HepG2 (cell line): ENCODE measurements around the gene TBC1D24. TPM values are rescaled to one million over a fixed set of nuclear protein-coding genes. Genes with fewer than 3 reads are reported as not detected.

Experiments used
- ELF1 ChIP-seq: sonication (generic); formaldehyde crosslinking; IDR thresholded peaks from 2 replicates; pipeline ENCODE4 v1.4.0; 2020; ENCODE audit warnings: missing genetic modification reagents
- GABPA ChIP-seq, 2 experiments: IDR thresholded peaks; 2 replicates each; pipeline ENCODE4 v1.6.1; 2011 to 2016; ENCODE audit warnings: low read depth in 2 of 2, low read length in 1 of 2, missing biosample characterization in 1 of 2, missing genetic modification characterization in 1 of 2
- NCOR1 ChIP-seq: fragments of 200-600 bp; sonication (generic); IDR thresholded peaks from 2 replicates; pipeline ENCODE4 v1.7.0; 2017; ENCODE audit warnings: antibody characterized with exemption, low read length, borderline replicate concordance
- SALL1 ChIP-seq: sonication (generic); formaldehyde crosslinking; IDR thresholded peaks from 2 replicates; pipeline ENCODE4 v1.8.0; 2022; ENCODE audit warnings: mild to moderate bottlenecking, missing genetic modification reagents
- SNAPC2 ChIP-seq: sonication (generic); formaldehyde crosslinking; IDR thresholded peaks from 2 replicates; pipeline ENCODE4 v1.8.1; 2022; ENCODE audit warnings: mild to moderate bottlenecking, missing genetic modification reagents
- SP5 ChIP-seq: IDR thresholded peaks from 2 replicates; pipeline ENCODE4 v1.6.1; 2016; ENCODE audit warnings: low read depth, borderline replicate concordance
- TARDBP ChIP-seq: sonication (generic); formaldehyde crosslinking; IDR thresholded peaks from 2 replicates; pipeline ENCODE4 v1.8.0; 2022; ENCODE audit warnings: mild to moderate bottlenecking, missing genetic modification reagents
- ZBTB26 ChIP-seq: IDR thresholded peaks from 2 replicates; pipeline ENCODE4 v1.6.1; 2016; ENCODE audit warnings: missing compliant biosample characterization, missing genetic modification reagents, borderline replicate concordance
- ZC3H13 ChIP-seq: sonication (generic); formaldehyde crosslinking; IDR thresholded peaks from 2 replicates; pipeline ENCODE4 v1.8.1; 2023; ENCODE audit warnings: mild to moderate bottlenecking, missing genetic modification reagents, moderate library complexity
- ZEB1 ChIP-seq: IDR thresholded peaks from 2 replicates; pipeline ENCODE4 v1.6.1; 2012; ENCODE audit warnings: mild to moderate bottlenecking, low read depth, inconsistent platforms; ENCODE audit not compliant: insufficient replicate concordance
- ZFX ChIP-seq: sonication (generic); formaldehyde crosslinking; IDR thresholded peaks from 2 replicates; pipeline ENCODE4 v1.4.0; 2020; ENCODE audit warnings: mild to moderate bottlenecking, low read depth, missing genetic modification reagents, moderate library complexity
- ZNF224 ChIP-seq: sonication (generic); formaldehyde crosslinking; IDR thresholded peaks from 2 replicates; pipeline ENCODE4 v1.5.0; 2020; ENCODE audit warnings: mild to moderate bottlenecking, missing genetic modification reagents
- ZNF225 ChIP-seq: sonication (generic); formaldehyde crosslinking; IDR thresholded peaks from 2 replicates; pipeline ENCODE4 v1.4.0; 2020; ENCODE audit warnings: mild to moderate bottlenecking, missing genetic modification reagents
- ZNF564 ChIP-seq: sonication (generic); formaldehyde crosslinking; IDR thresholded peaks from 2 replicates; pipeline ENCODE4 v1.8.1; 2023; ENCODE audit warnings: mild to moderate bottlenecking, missing genetic modification reagents
- polyA plus RNA-seq, 8 experiments: library from polyadenylated mRNA; depleted of rRNA in 3 of 8; stranded (reverse) in 7 of 8; unstranded in 1 of 8; fragments of >200 nt; fragmentation: Illumina TruSeq in 4 of 8; extraction: Trizol in 4 of 8; gene quantifications; 2 replicates each; pipeline versions ENCODE4 v1.2.1 to v1.2.3, GENCODE V29; 2011 to 2016; ENCODE audit warnings: low read depth in 4 of 8, missing spikeins in 1 of 8, mixed read lengths in 1 of 8; ENCODE audit not compliant: insufficient read depth in 1 of 8
- total RNA-seq, 5 experiments: library from RNA; depleted of rRNA; stranded (reverse); fragments of >200 nt; fragmentation: Illumina TruSeq; extraction: Trizol; gene quantifications; 2 replicates each; pipeline ENCODE4 v1.2.3, GENCODE V29; 2016; ENCODE audit warnings: low read depth in 1 of 5
- TF ChIP-seq, protein P1 (sequence below): sonication (generic); formaldehyde crosslinking; IDR thresholded peaks from 2 replicates; pipeline ENCODE4 v1.4.0; 2020; ENCODE audit warnings: missing genetic modification reagents
- TF ChIP-seq, protein P2 (sequence below): sonication (generic); formaldehyde crosslinking; conservative IDR thresholded peaks from 2 replicates; pipeline ENCODE4 v1.4.0; 2020; ENCODE audit warnings: mild to moderate bottlenecking, missing genetic modification reagents, moderate library complexity

TBC1D24 gene
- total and polyA plus RNA-seq, 2 of the 13 experiments (the other 11 are each of a cell fraction or from before 2014, with no cell fraction given), result 7.7 to 13.7 TPM

- TF ChIP-seq, protein P1, sequence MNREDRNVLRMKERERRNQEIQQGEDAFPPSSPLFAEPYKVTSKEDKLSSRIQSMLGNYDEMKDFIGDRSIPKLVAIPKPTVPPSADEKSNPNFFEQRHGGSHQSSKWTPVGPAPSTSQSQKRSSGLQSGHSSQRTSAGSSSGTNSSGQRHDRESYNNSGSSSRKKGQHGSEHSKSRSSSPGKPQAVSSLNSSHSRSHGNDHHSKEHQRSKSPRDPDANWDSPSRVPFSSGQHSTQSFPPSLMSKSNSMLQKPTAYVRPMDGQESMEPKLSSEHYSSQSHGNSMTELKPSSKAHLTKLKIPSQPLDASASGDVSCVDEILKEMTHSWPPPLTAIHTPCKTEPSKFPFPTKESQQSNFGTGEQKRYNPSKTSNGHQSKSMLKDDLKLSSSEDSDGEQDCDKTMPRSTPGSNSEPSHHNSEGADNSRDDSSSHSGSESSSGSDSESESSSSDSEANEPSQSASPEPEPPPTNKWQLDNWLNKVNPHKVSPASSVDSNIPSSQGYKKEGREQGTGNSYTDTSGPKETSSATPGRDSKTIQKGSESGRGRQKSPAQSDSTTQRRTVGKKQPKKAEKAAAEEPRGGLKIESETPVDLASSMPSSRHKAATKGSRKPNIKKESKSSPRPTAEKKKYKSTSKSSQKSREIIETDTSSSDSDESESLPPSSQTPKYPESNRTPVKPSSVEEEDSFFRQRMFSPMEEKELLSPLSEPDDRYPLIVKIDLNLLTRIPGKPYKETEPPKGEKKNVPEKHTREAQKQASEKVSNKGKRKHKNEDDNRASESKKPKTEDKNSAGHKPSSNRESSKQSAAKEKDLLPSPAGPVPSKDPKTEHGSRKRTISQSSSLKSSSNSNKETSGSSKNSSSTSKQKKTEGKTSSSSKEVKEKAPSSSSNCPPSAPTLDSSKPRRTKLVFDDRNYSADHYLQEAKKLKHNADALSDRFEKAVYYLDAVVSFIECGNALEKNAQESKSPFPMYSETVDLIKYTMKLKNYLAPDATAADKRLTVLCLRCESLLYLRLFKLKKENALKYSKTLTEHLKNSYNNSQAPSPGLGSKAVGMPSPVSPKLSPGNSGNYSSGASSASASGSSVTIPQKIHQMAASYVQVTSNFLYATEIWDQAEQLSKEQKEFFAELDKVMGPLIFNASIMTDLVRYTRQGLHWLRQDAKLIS, result no peak
- TF ChIP-seq ZNF564, result no peak
- TF ChIP-seq ZBTB26 (CRISPR knock-in tag), result 0 out of 2 replicates have a peak, but pooled peaks have one; percentile 17
- TF ChIP-seq ZNF224, result no peak
- TF ChIP-seq ZEB1, result peak; percentile 94
- no peak for TF ChIP-seq ZC3H13 (CRISPR knock-in tag)
- TF ChIP-seq, protein P2, sequence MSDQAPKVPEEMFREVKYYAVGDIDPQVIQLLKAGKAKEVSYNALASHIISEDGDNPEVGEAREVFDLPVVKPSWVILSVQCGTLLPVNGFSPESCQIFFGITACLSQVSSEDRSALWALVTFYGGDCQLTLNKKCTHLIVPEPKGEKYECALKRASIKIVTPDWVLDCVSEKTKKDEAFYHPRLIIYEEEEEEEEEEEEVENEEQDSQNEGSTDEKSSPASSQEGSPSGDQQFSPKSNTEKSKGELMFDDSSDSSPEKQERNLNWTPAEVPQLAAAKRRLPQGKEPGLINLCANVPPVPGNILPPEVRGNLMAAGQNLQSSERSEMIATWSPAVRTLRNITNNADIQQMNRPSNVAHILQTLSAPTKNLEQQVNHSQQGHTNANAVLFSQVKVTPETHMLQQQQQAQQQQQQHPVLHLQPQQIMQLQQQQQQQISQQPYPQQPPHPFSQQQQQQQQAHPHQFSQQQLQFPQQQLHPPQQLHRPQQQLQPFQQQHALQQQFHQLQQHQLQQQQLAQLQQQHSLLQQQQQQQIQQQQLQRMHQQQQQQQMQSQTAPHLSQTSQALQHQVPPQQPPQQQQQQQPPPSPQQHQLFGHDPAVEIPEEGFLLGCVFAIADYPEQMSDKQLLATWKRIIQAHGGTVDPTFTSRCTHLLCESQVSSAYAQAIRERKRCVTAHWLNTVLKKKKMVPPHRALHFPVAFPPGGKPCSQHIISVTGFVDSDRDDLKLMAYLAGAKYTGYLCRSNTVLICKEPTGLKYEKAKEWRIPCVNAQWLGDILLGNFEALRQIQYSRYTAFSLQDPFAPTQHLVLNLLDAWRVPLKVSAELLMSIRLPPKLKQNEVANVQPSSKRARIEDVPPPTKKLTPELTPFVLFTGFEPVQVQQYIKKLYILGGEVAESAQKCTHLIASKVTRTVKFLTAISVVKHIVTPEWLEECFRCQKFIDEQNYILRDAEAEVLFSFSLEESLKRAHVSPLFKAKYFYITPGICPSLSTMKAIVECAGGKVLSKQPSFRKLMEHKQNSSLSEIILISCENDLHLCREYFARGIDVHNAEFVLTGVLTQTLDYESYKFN (CRISPR knock-in tag), result no peak
- 0 out of 2 replicates have a peak, but pooled peaks have one; percentile 26 for TF ChIP-seq ELF1 (CRISPR knock-in tag)
- no peak for TF ChIP-seq NCOR1
- TF ChIP-seq SNAPC2 (CRISPR knock-in tag), result peak; percentile 9; the same call in 1 of the 2 replicates
- no peak for TF ChIP-seq SP5 (CRISPR knock-in tag)
- 0 out of 2 replicates have a peak, but pooled peaks have one; percentile 21 for TF ChIP-seq ZNF225
- no peak for TF ChIP-seq GABPA (IDR thresholded peaks at IDR 0.05; ENCODE audit: low read depth, low read length)
- peak; percentile 25; the same call in 1 of the 2 replicates for TF ChIP-seq GABPA (CRISPR knock-in tag; IDR thresholded peaks at IDR 0.05; ENCODE audit: low read depth)
- TF ChIP-seq TARDBP (CRISPR knock-in tag), result peak; percentile 49; the same call in 1 of the 2 replicates
- TF ChIP-seq ZFX, result 0 out of 2 replicates have a peak, but pooled peaks have one; percentile 21
- peak; percentile 31; the same call in 1 of the 2 replicates for TF ChIP-seq SALL1 (CRISPR knock-in tag)
These were observed 57.7 kb downstream of the TBC1D24 start (continued) for GRCh38 chr16:2532494-2533141.
